ENCODE data around the gene ARFIP1. TPM values are rescaled to one million over a fixed set of nuclear protein-coding genes. Genes with fewer than 3 reads are reported as not detected.

The ARFIP1 gene
- total RNA-seq, 3 donors from 2014 or later (not counting 1 experiment from before 2014, with no cell fraction given), result 13.7 to 20.6 (median 14.6) TPM

GRCh38 chr4:152901205-152901604 is 121.5 kb downstream of the ARFIP1 start:
- Mint-ChIP-seq H3K4me3 (no peak overlapping the region), H3K4me1 (peaks cover under 1 to 2% of the 10 kb centered on the region in 2 donors), H3K27me3 (ENCODE audit: low read depth in 2 of 2) (no peaks in the 10 kb centered on the region), H3K9me3 (no peaks in the 10 kb centered on the region), H3K36me3 (no peaks in the 10 kb centered on the region), H3K27ac (no peak overlapping the region)
- intact Hi-C loops (cut with micrococcal nuclease), result no loop called here
- Histone ChIP-seq H3K27me3 (ENCODE audit: control insufficient read depth, insufficient read depth, low read length) (no peaks in the 10 kb centered on the region), H3K9me3 (ENCODE audit: control insufficient read depth, insufficient read depth, low read length) (no peaks in the 10 kb centered on the region), H3K4me1 (ENCODE audit: control insufficient read depth, insufficient read depth, low read length) (no peaks in the 10 kb centered on the region), H3K4me3 (ENCODE audit: low read length) (no peak overlapping the region), H3K27ac (ENCODE audit: low read length) (no peak overlapping the region), H3K36me3 (ENCODE audit: control insufficient read depth, insufficient read depth, low read length) (peaks cover 2% of the 10 kb centered on the region)
- DNase-seq, result no peak
- ATAC-seq, result no peak
- TF ChIP-seq CTCF (IDR thresholded peaks at IDR 0.05), result no peak
- 89% methylated on average over 2 of the region's 3 CpGs for WGBS (ENCODE audit: insufficient coverage)

GRCh38 chr4:152903658-152904057 is 123.9 kb downstream of the ARFIP1 start:
- H3K4me3 Mint-ChIP-seq, result no peak overlapping the region
- ATAC-seq (no peak), DNase-seq (no peak)
- H3K9me3 Mint-ChIP-seq, result no peaks in the 10 kb centered on the region
- Histone ChIP-seq H3K27ac (ENCODE audit: low read length) (no peak overlapping the region), H3K4me1 (ENCODE audit: control insufficient read depth, insufficient read depth, low read length) (no peaks in the 10 kb centered on the region), H3K27me3 (ENCODE audit: control insufficient read depth, insufficient read depth, low read length) (no peaks in the 10 kb centered on the region), H3K36me3 (ENCODE audit: control insufficient read depth, insufficient read depth, low read length) (peaks cover 1% of the 10 kb centered on the region), H3K4me3 (ENCODE audit: low read length) (no peak overlapping the region), H3K9me3 (ENCODE audit: control insufficient read depth, insufficient read depth, low read length) (no peaks in the 10 kb centered on the region)
- TF ChIP-seq CTCF (IDR thresholded peaks at IDR 0.05), result no peak
- no peaks in the 10 kb centered on the region for H3K4me1 Mint-ChIP-seq
- intact Hi-C loops (cut with micrococcal nuclease), result no loop called here
- no peaks in the 10 kb centered on the region for H3K27me3 Mint-ChIP-seq (ENCODE audit: low read depth in 2 of 2)
- no peak overlapping the region for H3K27ac Mint-ChIP-seq
- no peaks in the 10 kb centered on the region for H3K36me3 Mint-ChIP-seq

GRCh38 chr4:152909901-152910300 is 130.1 kb downstream of the ARFIP1 start:
- 100% methylated on average over 1 of the region's 4 CpGs for WGBS (ENCODE audit: insufficient coverage)
- H3K27ac Mint-ChIP-seq, result no peak overlapping the region
- H3K36me3 Mint-ChIP-seq, result no peaks in the 10 kb centered on the region
- no peaks in the 10 kb centered on the region for H3K4me1 Mint-ChIP-seq
- no peak for TF ChIP-seq CTCF (IDR thresholded peaks at IDR 0.05)
- Histone ChIP-seq H3K4me1 (ENCODE audit: control insufficient read depth, insufficient read depth, low read length) (no peaks in the 10 kb centered on the region), H3K36me3 (ENCODE audit: control insufficient read depth, insufficient read depth, low read length) (peaks cover 3% of the 10 kb centered on the region), H3K9me3 (ENCODE audit: control insufficient read depth, insufficient read depth, low read length) (no peaks in the 10 kb centered on the region), H3K27me3 (ENCODE audit: control insufficient read depth, insufficient read depth, low read length) (no peaks in the 10 kb centered on the region), H3K27ac (ENCODE audit: low read length) (no peak overlapping the region), H3K4me3 (ENCODE audit: low read length) (no peak overlapping the region)
- no peaks in the 10 kb centered on the region for H3K9me3 Mint-ChIP-seq
- DNase-seq (no peak), ATAC-seq (no peak)
- intact Hi-C loops (cut with micrococcal nuclease), result no loop called here
- H3K27me3 Mint-ChIP-seq (ENCODE audit: low read depth in 2 of 2), result no peaks in the 10 kb centered on the region
- no peak overlapping the region for H3K4me3 Mint-ChIP-seq

- H3K27me3 ChIP-seq (ENCODE audit: control insufficient read depth, insufficient read depth, low read length), result no peaks in the 10 kb centered on the region
- TF ChIP-seq CTCF (IDR thresholded peaks at IDR 0.05), result no peak
- no peaks in the 10 kb centered on the region for H3K4me1 Mint-ChIP-seq
- H3K36me3 ChIP-seq (ENCODE audit: control insufficient read depth, insufficient read depth, low read length), result peaks cover 3% of the 10 kb centered on the region
- H3K36me3 Mint-ChIP-seq, result no peaks in the 10 kb centered on the region
- ATAC-seq (no peak), DNase-seq (no peak)
- H3K4me3 Mint-ChIP-seq, result no peak overlapping the region
- WGBS (ENCODE audit: insufficient coverage), result 89% methylated on average over 2 of the region's 3 CpGs
- intact Hi-C loops (cut with micrococcal nuclease), result no loop called here
- no peak overlapping the region for H3K27ac ChIP-seq (ENCODE audit: low read length)
- no peaks in the 10 kb centered on the region for H3K4me1 ChIP-seq (ENCODE audit: control insufficient read depth, insufficient read depth, low read length)
- no peaks in the 10 kb centered on the region for H3K27me3 Mint-ChIP-seq (ENCODE audit: low read depth in 2 of 2)
- H3K9me3 ChIP-seq (ENCODE audit: control insufficient read depth, insufficient read depth, low read length), result no peaks in the 10 kb centered on the region
- H3K9me3 Mint-ChIP-seq, result no peaks in the 10 kb centered on the region
- H3K27ac Mint-ChIP-seq, result no peak overlapping the region
- H3K4me3 ChIP-seq (ENCODE audit: low read length), result no peak overlapping the region
Measured at GRCh38 chr4:152910521-152910920, 130.8 kb downstream of the ARFIP1 start.

Data from natural killer cell (primary cell).